Spleen (tissue), 11 donors: ENCODE data around the gene CEP112. TPM values are rescaled to one million over a fixed set of nuclear protein-coding genes. Genes with fewer than 3 reads are reported as not detected.

Experiments
- DNase-seq: peaks from one replicate; pipeline ENCODE4 v3.0.0-alpha.2; 2020
- H3K27ac ChIP-seq, 8 donors: fragments of 200-600 bp; sonication (generic) in 7 of 8; 1 replicate in 4 of 8; 2 replicates in 4 of 8; pipeline versions ENCODE4 v1.5.0 to v1.8.0; 2016 to 2021; ENCODE audit warnings: inconsistent platforms in 4 of 8, mild to moderate bottlenecking in 4 of 8, moderate library complexity in 1 of 8
- H3K27me3 ChIP-seq, 7 donors: fragments of 200-600 bp; sonication (generic) in 6 of 7; replicated peaks in 1 of 7; 1 replicate in 4 of 7; 2 replicates in 3 of 7; pipeline versions ENCODE4 v1.5.0 to v1.8.0; 2016 to 2021; ENCODE audit warnings: inconsistent platforms in 3 of 7, mild to moderate bottlenecking in 1 of 7
- H3K36me3 ChIP-seq, 6 donors: fragments of 200-600 bp; sonication (generic) in 5 of 6; 1 replicate in 4 of 6; 2 replicates in 2 of 6; pipeline versions ENCODE4 v1.5.0 to v1.8.0; 2016 to 2021; ENCODE audit warnings: inconsistent platforms in 2 of 6
- H3K4me1 ChIP-seq, 6 donors: fragments of 200-600 bp; sonication (generic) in 5 of 6; 1 replicate in 3 of 6; 2 replicates in 3 of 6; pipeline versions ENCODE4 v1.5.0 to v1.8.0; 2016 to 2021; ENCODE audit warnings: inconsistent platforms in 3 of 6
- H3K4me3 ChIP-seq, 8 donors: fragments of 200-600 bp; sonication (generic) in 7 of 8; 1 replicate in 4 of 8; 2 replicates in 4 of 8; pipeline versions ENCODE4 v1.5.0 to v1.8.0; 2016 to 2021; ENCODE audit warnings: inconsistent platforms in 4 of 8, mild to moderate bottlenecking in 4 of 8, moderate library complexity in 2 of 8
- H3K9me3 ChIP-seq, 8 donors: fragments of 200-600 bp; sonication (generic) in 7 of 8; 1 replicate in 4 of 8; 2 replicates in 4 of 8; pipeline versions ENCODE4 v1.5.0 to v1.8.0; 2016 to 2021; ENCODE audit warnings: inconsistent platforms in 4 of 8
- CTCF ChIP-seq, 11 experiments: fragments of 200-600 bp in 7 of 11; fragments of 450-650 bp in 4 of 11; sonication (generic) in 4 of 11; IDR thresholded peaks in 8 of 11; conservative IDR thresholded peaks in 3 of 11; 1 replicate in 7 of 11; 2 replicates in 4 of 11; pipeline versions ENCODE4 v1.4.0 to v1.8.0; 2016 to 2021; ENCODE audit warnings: antibody characterized with exemption in 11 of 11, inconsistent platforms in 4 of 11, mild to moderate bottlenecking in 1 of 11
- POLR2A ChIP-seq, 3 donors: fragments of 450-650 bp; IDR thresholded peaks; one replicate each; pipeline ENCODE4 v1.5.1; 2017; ENCODE audit warnings: antibody characterized with exemption in 3 of 3, mild to moderate bottlenecking in 1 of 3
- POLR2AphosphoS5 ChIP-seq, 3 donors: sonication (generic); formaldehyde crosslinking; IDR thresholded peaks; one replicate each; pipeline ENCODE4 v1.5.1; 2017; ENCODE audit warnings: antibody characterized with exemption in 3 of 3
- whole genome bisulfite sequencing, 5 donors: extraction: QIAGEN DNeasy Blood & Tissue Kit in 3 of 5; methylation state at CpG; one replicate each; pipeline versions ENCODE4 v1.1.5 to v1.1.7; 2013 to 2018; 5-methylcytosine and 5-hydroxymethylcytosine counted together
- intact Hi-C: fragments of 100-400 bp; cut with DNase I; formaldehyde crosslinking; loops from one replicate; pipeline ENCODE4 v1.15.0; 2023; ENCODE audit warnings: low total_unique reads
- polyA plus RNA-seq, 3 donors: library from polyadenylated mRNA; stranded (reverse); fragments of 200-250 nt; gene quantifications; one replicate each; pipeline ENCODE4 v1.2.1, GENCODE V29; 2013
- total RNA-seq, 7 donors: library from RNA; depleted of rRNA in 3 of 7; stranded (reverse); fragments of >200 nt in 3 of 7; fragmentation: NEBNext Ultra II Directional in 4 of 7; extraction: Animal tissue kit (Norgen Biotek cat#: 25700) in 4 of 7; gene quantifications; one replicate each; pipeline versions ENCODE4 v1.1.0 to v1.2.1, GENCODE V29; 2016 to 2021
- donor health status: healthy with polysubstance abuse.
- donor health status: DM: no; HTN: no; CAD: no; lungs with moderate emphysema.
- donor health status: DM: no; HTN: no; CAD: no.
- donor health status: Bipolar disorder and iron deficiency.
- donor health status: healthy.
- donor health status: DM: no; HTN: no; CAD: no.
- donor health status: DM: yes; HTN: yes; CAD: no.

The CEP112 gene
- total and polyA plus RNA-seq, 10 donors: 3.1 to 31.0 (median 16.8) TPM

GRCh38 chr17:66234611-66235010 is 42.7 kb upstream of the CEP112 start:
- intact Hi-C loops: no loop called here
- H3K27me3 ChIP-seq: no peaks in the 10 kb centered on the region
- TF ChIP-seq POLR2A (IDR thresholded peaks at IDR 0.05) (no peak), CTCF (IDR thresholded peaks at IDR 0.05 in 8 of 11, conservative IDR thresholded peaks at IDR 0.05 in 3 of 11) (no peak), POLR2AphosphoS5 (IDR thresholded peaks at IDR 0.05) (no peak)
- no peak for DNase-seq
- H3K36me3 ChIP-seq: no peaks in the 10 kb centered on the region
- no peaks in the 10 kb centered on the region for H3K4me1 ChIP-seq
- WGBS, 5 donors: 81 to 93% (median 88%) methylated on average over 3 of the region's 3 CpGs
- no peak overlapping the region for H3K27ac ChIP-seq
- H3K9me3 ChIP-seq: no peaks in the 10 kb centered on the region
- no peak overlapping the region for H3K4me3 ChIP-seq

DNA sequence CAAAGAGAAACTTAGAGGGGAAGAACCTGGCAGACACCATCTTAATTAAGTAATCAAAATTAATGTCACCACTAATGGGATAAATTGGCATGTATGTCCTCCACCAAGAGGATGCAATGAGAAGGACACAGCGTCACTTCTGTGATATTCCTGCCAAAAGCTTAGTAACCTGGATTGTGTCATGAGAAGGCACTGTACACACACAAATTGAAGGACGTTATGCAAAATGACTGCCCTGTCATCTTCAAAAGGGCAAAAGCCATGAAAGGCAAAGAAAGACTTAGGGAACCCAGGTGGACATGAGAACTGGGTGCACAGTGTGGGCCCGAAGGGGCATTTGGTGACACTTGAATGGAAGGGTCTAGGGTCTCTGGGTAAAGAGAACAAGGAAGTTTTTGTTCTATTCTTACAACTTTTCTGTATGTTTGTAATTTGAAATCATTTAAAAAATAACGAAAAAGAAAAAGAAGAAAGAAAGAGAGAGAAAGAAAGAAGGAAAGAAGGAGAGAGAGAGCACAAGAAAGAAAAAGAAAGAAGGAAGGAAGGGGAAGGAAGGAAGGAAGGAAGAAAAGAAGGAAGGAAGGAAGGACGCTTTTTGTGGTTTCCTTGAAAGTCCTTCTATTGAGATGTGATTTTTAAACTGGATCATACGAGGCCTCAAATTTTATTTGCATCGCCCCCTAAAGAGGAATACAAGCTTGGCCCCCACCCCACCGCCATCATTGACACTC is 41.3 kb upstream of the CEP112 start:
- TF ChIP-seq POLR2A (IDR thresholded peaks at IDR 0.05) (no peak), CTCF (IDR thresholded peaks at IDR 0.05 in 8 of 11, conservative IDR thresholded peaks at IDR 0.05 in 3 of 11) (no peak), POLR2AphosphoS5 (IDR thresholded peaks at IDR 0.05) (no peak)
- Histone ChIP-seq H3K27me3 (no peaks in the 10 kb centered on the region), H3K4me1 (no peaks in the 10 kb centered on the region), H3K36me3 (no peaks in the 10 kb centered on the region), H3K27ac (no peak overlapping the region), H3K4me3 (no peak overlapping the region), H3K9me3 (no peaks in the 10 kb centered on the region)
- DNase-seq: no peak
- whole genome bisulfite sequencing, 5 donors: 72 to 84% (median 76%) methylated on average over 8 of the region's 8 CpGs
- intact Hi-C loops: no loop called here

DNA sequence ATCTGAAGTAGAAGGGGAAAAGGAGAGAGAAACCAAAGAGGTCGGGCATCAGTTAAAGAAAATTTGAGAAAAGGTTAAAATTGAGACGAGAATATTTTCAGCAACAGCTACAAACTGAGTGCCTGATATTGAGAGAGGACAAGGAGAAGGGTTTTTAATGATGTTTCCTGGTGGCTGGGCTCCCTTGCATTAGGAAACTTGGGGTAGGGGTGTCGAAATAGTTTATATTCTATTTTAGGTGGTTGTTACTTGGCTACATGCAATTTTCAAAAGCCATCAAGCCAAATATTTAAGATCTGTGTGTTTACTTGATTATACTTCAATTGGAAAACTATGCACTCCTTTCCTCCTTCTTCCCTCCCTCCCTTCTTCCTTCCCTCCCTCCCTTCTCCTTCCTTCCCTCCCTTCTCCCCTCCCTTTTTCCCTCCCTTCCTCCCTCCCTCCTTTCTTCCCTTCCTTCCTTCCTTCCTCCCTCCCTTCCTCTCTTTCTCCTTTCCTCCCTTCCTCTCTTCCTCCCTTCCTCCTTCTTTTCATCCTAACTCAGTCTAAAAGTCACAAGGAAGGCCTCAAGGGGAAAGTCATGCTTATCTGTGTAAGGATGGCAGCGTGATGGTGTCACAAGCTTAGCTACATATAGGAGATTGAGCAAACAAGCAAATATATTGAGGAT is 39.1 kb upstream of the CEP112 start:
- no peak for DNase-seq
- Histone ChIP-seq H3K27me3 (peaks cover 0 to 6% (median 0%) of the 10 kb centered on the region in 7 donors), H3K9me3 (no peaks in the 10 kb centered on the region), H3K4me1 (no peaks in the 10 kb centered on the region), H3K27ac (no peak overlapping the region), H3K36me3 (no peaks in the 10 kb centered on the region), H3K4me3 (no peak overlapping the region)
- no peak for TF ChIP-seq POLR2A (IDR thresholded peaks at IDR 0.05)
- no peak for TF ChIP-seq POLR2AphosphoS5 (IDR thresholded peaks at IDR 0.05)
- no peak for TF ChIP-seq CTCF (IDR thresholded peaks at IDR 0.05 in 8 of 11, conservative IDR thresholded peaks at IDR 0.05 in 3 of 11)
- WGBS, 5 donors: 75 to 89% (median 82%) methylated on average over 4 of the region's 4 CpGs
- intact Hi-C loops: no loop called here

DNA sequence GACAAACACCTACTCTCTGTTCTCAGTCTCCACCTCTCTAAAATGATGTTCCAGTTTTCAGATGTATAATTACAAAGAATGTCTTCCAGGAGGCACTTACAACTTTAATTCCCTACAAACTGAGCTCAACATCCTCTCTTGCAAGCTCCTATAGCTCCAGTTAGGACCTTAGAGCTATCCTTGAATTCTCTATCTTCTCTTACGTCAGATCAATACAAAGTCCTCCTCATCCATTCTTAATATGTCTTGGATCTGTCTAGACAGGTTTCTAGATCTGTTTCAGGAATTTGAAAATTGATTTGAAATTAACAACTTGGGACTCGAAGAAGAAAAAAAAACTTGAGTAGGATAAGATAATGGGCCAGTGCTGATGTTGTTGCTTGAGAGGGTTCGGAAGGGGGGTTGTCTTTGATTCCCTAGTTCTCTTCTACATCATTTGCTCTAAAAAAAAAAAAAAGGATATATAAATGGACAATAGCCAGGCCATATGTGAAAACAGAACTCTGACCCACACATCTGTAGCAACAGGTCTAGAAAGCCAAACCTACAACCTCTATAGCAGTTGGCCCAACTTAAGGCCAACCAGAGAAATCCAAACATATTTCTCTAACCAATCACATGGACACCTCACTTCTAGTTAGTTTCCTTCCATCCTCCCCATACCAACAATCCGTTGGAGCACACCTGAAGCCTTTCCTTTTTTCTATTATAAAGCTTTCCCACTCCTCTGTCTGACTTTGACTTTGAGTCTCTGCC is 38.0 kb upstream of the CEP112 start:
- intact Hi-C loops: no loop called here
- TF ChIP-seq CTCF (IDR thresholded peaks at IDR 0.05 in 8 of 11, conservative IDR thresholded peaks at IDR 0.05 in 3 of 11) (no peak), POLR2A (IDR thresholded peaks at IDR 0.05) (no peak), POLR2AphosphoS5 (IDR thresholded peaks at IDR 0.05) (no peak)
- H3K27me3 ChIP-seq: peaks cover 0 to 9% (median 0%) of the 10 kb centered on the region in 7 donors
- no peak for DNase-seq
- no peaks in the 10 kb centered on the region for H3K4me1 ChIP-seq
- H3K9me3 ChIP-seq: no peaks in the 10 kb centered on the region
- no peaks in the 10 kb centered on the region for H3K36me3 ChIP-seq
- no peak overlapping the region for H3K27ac ChIP-seq
- H3K4me3 ChIP-seq: no peak overlapping the region
- 77 to 88% (median 82%) methylated on average over 4 of the region's 4 CpGs for WGBS, 5 donors
